CD4-positive, alpha-beta T cell treated with Interleukin-1 beta for 1 hour (primary cell): ENCODE results near the gene SOBP.

Experiments used
- DNase-seq, 2 donors: peaks; one replicate each; pipeline ENCODE4 v3.0.0-alpha.2; 2020 to 2022

SOBP gene

DNA sequence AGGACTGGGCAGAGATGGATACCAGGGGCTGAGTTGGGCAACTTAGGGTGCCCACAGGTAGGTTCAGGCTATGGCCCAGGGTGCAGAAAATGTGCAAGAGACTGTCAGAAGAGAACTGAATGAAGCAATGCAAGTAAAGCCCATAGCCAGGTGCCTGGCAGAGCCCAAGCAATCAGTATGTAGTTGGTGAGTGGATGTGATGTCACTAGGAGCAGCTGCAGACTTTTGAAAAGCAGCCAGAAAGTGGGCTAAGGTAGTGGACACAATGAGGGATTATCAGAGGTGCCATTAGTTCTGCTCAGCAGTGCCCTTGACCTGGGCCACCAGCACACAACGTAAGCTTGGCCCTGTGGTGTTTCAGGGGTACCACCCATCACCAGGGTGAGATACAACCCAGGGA lies 135.3 kb downstream of the SOBP start:
- no peak for DNase-seq

DNA sequence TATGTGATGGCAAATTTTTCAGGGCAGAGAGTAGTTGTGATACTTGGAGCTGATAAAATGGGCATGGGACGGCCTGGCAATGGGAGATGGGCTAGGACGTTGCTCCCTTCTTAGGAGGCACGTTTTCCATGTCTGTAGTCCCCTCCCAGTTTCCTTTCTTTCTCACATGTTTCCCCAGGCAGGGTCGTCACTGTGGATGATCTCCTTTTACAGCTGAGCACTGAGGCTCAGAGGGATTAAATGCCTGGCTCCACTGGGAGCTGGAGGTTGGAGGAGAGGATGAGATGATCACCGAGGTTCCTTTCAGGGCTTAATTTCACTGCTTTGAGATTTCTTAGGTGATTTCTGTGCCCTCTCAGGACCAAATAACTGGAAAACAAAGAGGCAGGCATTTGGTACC lies 136.7 kb downstream of the SOBP start:
- no peak for DNase-seq

DNA sequence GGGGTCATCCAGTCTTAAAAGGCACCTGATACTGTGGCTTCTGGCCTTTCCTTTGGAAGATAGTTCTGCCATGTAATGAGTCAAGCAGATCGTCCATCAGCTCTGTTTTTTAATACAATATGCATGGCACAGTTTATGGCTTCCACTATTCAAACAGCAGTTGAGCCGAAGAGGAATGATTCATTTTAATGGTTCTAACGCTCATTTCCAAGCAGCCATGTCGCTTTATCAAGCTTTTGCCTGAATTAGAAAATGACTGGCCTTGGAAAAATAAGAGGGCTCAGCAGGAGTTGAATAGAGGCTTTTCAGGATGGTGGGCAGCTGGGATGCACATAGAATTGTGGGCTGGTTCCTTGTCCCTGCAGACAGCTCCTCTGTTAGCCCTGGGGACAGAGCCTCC lies 138.1 kb downstream of the SOBP start:
- no peak for DNase-seq

DNA sequence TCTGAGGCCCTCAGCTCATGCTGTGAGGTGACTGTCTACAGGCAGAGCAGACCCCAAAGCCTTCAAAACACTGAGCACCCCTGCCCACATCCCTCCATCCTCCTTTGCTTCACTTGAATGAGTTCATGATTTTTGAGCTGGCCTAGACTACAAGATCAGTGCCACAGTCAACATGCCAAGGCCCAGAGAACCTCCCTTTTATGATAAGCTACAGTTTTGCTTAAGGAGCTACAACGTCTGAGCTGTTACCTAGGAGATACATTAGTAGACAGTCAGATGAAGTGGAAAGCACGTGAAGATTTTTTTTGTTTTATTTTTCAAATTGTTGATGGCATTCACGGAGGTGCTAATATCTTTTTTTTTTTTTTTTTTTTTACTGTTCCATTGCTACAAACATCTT lies 139.0 kb downstream of the SOBP start:
- DNase-seq: no peak

DNA sequence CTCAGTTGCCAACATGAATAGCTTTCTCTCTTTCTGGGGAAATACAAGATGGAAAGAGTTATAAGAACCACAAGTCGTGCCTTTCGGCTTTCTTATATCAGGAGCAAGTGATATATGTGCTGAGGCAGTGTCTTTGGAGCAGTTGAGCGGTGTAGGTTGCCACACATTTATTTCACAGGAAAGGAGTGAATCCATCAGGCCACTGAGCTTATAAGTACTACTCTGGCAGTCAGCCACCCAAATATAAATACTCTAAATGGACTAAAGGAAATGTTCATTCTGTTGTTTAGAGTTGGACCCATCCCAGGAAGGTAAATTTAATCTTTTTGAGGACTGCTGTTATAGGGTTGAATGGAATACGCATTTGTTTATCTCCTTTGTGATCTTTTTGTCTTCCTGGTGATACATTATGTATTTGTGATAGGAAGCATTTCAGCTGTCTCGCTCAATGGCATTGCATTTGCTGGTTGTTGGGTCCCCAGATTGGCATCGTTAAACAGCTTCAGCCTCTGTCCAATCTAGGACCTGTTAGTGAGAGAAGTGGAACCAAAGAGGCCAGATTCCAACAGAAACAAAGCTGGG lies 139.7 kb downstream of the SOBP start:
- DNase-seq: no peak

DNA sequence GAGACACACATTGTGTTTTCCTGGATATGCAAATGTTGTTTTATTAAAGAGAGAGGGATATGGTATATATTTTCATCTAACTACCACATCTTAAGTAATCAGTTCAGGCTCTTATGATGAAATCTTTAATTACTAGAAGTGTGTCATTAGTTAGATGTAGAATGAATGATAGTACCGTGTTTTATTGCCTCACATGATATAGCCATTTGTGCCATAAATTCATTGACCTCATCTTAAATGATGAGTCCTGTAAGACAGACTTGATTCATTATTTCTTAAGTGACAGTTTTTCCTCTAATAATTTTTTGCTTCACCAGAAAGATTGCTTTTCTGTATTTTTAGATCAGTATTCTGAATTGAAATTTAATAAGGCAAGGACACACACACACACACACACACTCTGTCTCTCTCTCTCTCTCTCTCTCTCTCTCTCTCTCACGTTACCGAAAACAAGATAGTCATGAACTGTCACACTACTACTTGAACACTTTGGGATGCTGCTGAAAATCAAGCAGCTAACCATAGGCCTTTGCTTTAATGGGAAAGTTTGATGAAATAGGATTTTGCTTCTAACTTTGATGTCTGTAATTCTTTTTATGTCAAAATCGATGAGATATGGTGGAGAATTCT lies 140.5 kb downstream of the SOBP start:
- no peak for DNase-seq

DNA sequence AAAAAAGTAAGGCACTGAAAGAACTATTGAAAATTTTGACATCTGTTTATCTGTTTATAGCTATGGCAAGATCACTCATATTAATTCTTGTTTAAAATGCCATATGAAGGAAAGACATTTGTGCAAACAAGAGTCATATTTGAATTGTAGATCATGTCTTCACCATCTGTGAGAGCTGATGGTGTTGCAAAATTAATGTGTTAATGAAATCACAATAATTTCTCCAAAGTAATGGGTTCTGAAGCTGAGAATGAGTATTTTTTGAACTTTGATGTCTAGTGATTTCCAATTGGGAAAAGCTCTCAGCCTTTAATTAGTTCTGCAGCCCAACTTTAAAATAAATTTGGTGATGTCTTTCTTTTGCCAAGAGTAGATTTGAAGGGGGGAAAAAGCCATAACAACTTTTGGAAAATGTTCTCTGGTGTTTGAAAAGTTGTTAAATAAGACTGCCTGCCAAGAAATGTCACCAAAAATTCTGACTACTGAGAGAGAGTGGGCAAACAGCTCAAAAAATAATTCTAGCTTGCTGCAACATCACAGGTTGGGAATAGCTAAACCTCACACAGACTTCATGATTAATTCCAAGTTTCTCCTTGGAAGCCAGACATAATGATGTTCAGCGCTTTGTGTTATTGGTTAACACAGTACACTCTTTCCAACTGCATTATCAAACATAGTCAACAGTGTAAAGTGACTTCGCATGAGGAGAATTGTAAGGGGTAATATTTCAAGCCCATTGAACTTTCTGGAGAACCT lies 142.6 kb downstream of the SOBP start:
- DNase-seq: no peak

DNA sequence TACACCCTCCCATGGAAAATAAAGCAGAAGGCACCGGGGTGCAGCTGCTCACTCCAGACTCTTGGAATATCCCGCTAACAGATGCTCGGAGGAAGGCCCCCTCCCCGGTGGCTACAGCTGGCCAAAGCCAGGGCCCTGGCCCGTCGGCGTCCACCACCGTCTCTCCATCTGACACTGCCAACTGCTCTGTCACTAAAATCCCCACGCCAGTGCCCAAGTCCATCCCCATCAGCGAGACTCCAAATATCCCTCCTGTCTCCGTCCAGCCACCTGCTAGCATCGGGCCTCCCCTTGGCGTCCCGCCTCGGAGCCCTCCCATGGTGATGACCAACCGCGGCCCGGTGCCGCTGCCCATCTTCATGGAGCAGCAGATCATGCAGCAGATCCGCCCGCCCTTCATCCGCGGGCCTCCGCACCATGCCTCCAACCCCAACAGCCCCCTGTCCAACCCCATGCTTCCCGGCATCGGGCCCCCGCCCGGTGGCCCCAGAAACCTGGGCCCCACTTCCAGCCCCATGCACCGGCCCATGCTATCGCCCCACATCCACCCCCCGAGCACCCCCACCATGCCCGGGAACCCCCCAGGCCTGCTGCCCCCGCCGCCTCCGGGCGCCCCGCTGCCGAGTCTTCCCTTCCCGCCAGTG lies 143.9 kb downstream of the SOBP start:
- DNase-seq: no peak

DNA sequence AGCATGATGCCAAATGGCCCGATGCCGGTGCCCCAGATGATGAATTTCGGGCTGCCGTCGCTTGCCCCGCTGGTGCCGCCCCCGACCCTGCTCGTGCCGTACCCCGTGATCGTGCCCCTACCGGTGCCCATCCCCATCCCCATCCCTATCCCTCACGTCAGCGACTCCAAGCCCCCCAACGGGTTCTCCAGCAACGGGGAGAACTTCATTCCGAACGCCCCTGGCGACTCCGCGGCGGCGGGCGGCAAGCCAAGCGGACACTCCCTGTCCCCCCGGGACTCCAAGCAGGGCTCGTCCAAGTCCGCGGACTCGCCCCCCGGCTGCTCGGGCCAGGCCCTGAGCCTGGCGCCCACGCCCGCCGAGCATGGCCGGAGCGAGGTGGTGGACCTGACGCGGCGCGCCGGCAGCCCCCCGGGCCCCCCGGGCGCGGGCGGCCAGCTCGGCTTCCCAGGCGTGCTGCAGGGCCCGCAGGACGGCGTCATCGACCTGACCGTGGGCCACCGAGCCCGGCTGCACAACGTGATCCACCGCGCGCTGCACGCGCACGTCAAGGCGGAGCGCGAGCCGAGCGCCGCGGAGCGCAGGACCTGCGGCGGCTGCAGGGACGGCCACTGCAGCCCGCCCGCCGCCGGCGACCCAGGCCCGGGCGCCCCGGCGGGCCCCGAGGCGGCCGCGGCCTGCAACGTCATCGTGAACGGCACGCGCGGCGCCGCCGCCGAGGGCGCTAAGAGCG lies 144.6 kb downstream of the SOBP start:
- no peak for DNase-seq

DNA sequence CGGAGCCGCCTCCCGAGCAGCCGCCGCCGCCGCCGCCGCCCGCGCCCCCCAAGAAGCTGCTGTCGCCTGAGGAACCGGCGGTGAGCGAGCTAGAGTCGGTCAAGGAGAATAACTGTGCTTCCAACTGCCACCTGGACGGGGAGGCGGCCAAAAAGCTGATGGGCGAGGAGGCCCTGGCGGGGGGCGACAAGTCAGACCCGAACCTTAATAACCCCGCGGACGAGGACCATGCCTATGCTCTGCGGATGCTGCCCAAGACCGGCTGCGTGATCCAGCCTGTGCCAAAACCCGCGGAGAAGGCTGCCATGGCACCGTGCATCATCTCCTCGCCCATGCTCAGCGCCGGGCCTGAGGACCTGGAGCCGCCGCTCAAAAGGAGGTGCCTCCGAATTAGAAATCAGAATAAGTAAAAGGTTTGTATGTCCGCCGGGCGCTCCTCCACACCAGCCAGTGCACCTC lies 145.2 kb downstream of the SOBP start:
- no peak for DNase-seq

DNA sequence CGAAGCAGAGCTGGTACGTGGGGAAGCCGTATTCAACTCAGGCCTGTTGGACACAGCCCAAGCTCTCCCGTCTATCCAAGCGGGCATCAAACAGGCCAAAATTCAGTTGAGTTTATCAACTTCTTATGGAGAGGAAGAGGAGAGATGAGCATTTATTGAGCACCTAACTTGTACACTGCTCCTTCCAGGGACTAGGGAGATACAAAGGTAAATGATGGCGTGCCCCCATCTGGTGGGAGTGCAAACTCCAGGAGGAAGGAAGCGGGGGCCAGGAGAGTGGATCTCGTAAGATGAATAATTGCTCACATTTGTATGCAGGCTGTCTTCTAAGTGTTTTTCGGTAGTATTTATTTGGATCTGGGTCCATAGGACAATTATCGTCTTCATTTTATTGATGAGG lies 146.6 kb downstream of the SOBP start:
- DNase-seq: no peak

DNA sequence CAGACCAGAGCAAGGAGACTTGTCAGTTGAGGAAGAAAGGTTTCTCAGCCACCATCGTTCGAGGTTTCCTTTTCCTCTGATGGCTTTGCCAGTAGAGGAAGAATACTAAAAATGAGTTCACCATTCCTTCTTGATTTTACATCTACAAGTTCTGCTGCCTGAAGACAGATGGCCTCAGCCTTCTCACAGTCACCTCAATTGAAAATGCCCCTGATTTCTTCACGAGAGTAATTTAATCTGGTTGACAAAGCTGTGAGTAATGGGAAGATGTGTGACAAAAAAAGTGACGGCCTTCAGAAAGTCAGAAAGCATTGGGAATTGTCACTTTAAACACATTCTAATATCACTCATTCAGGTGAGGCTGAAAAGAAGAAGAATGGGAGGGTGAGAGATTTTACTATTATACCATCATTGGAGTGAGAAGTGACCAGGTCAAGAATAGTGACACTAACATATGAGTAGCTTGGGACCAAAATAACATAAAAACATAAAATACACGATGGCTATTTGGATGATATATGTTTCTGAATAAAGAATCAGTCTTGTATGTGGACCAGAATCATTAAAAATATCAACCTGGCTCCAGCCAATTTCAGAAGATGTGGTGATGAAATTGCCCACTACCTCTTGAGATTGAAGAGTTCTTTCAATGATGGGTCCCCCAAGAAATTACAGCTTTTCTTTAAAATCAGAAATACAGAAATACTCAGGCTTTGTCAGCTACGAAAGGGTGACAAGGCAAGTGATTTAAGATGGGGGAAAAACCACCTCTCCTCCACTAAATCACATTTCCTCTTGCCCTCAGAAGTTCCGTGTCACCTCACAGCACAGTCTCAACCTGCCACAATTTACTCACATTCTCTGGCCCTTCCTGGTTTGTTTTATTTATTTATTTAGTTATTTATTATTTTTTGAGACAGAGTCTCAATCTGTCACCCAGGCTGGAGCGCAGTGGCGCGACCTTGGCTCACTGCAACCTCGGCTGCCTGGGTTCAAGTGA lies 147.7 kb downstream of the SOBP start:
- no peak for DNase-seq

DNA sequence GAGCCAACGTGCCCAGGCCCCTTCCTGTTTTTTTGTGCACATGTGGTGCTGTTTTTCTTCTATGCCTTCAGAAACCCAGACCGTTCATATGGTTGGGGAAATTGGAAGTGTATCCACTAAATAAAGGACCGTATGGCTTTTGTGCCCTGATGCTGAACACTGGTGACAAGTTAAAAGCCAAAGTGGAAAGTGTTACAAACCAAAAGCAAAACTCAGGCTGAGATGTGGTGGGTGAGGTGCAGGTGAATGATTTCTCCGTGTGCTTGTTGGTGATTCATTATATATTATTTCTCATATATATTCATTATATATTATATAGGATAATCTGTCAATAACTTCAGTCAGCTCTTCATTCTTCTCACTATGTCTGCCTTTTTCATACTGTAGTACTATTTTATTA lies 148.6 kb downstream of the SOBP start:
- no peak for DNase-seq

DNA sequence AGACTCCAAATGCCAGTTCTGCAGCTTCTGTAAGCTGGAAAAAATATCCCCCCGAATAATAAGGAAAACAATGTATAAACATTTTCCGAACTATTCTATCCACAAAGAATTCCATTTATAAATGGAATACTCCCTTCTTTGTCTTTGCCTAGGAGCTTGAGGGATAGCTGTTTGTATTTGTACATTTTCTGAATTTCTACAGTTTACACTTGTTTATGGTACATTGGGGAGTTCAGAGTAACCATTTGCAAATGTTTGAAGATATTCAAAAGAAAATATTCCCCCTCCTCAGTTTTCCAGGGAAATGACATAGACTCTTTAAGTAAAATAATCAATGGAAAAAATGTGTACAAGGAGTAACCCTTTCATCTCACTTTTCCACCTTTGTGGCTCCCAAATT lies 149.6 kb downstream of the SOBP start:
- no peak for DNase-seq

DNA sequence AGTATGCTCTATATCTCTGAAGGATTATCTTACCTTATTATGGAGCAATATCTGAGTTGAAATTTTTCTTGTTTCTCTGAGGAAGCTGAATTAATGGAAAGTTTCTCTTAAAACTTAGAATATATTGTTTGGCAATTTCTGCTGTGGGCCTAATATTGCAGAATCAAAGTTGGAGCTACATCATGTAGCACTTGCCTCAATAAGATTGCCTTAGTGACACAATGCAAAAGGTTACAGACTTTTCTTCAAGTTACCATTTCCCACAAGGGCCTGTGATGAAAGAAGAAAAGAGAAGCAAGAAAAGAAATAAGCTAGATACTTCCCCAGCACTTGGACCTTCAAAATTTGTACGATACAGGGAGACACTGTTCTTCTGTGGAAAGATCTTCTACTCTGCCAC lies 151.2 kb downstream of the SOBP start:
- DNase-seq: no peak

DNA sequence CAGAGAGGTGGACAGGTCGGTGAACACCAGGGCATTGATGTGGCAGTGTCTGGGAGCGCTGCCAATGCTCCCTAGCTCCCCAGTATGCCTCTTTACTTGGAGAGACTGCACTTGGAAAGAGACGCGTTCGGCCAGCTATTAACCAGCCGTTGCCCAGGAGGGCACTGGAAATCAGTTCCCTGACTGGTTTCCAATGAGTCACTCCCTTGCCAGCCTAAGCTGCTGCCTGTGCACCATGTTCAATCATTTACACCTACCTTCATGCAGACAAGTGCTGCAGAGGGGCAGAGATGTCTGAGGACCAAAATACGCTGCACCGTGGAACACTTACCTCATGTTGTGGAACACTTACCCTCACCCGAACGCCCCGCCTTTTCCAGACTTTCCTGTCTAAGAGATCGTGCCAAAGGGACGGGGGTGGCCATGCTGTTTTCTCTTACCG lies 151.6 kb downstream of the SOBP start:
- DNase-seq: no peak

DNA sequence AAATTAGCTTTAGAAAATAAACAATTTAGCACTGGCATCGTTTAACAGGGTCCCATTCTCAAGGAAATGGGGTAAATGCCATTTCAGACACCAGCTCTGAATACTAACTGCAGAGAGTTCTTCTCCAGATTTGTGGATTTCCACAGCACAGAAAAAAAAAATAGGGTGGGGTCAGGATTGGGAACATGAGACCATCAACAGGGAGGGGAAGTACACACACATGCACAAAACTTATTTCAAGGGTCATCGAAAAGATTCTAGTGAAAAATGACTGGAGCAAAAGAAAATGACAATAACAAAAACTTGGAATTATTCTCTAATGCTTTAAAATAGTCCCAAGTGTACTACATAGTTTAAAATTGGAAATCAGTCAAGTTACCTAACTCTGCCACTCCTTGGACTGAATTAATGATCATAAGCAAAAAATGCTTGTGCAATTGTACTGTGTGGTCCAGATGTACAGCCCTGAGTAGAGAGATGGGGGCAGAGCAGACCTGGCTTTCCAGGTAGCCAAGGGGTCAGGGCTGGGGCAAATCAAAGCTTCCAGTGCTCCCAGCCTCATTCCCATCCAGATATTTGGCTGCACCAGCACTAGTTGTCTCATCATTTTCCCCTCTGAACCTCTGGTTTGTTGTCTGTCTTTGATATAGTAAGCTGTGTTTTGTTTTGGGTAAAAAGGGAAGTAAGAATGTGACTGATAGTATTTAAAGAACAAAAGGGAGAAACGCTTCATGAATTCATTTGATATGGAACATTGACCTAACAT lies 152.4 kb downstream of the SOBP start:
- DNase-seq: no peak

DNA sequence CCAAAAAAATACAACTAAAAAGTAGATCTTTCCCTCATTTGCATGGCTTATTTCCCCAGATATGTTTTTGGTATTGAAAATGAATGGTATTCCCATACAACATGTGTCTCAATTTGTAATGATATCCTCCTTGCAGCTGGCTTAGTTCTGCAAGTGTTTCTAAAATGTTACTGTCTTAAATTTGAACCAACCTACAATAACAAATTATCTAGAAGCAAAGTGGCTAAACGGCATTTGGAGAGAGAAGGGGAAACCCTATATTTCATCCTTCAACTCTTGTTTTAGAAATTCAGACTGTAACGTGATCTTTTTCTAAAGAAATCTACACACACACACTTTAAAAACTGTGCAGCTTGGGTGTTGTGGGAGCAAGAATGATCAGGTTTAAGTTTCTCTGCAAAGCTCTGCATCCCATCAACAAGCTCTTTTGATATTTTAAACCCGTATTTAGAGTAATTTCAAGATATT lies 153.0 kb downstream of the SOBP start:
- DNase-seq: no peak

DNA sequence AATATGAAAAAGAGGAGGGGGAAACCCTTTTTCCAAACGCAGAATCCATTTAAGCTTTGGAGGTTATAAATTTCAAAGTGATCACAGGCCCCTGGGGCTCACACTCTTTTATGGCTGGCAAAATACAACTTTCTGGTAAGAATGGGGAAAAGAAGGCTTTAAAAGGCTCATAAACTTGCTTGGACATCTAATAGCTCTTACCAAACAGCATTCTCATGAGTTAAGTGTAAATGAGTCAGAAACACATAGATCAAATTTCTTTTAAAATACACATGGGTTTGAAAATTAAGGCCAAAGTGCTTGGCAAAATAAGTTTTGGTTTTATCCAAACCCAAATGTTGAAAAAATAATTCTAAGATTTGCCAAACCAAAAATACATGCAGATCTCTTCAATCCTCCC lies 154.6 kb downstream of the SOBP start:
- DNase-seq: no peak

DNA sequence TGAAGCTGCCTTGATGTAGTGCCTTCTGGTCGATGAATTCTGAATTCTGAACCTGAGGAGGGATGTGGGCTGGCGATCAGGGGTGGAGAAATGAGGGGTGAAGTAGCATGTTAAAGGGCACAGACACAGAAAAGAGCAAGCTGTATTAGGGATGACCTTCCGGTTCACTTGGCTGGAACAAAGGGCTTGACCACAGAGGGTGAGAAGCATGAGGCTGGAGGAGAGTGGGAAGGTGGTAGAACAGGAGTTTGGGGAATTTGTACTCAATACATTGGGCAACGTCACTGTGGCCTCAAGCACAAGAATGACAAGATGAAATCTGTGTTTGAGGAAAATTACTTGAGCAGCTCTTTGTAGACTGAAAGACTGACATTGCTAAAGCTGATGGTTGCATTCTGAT lies 155.8 kb downstream of the SOBP start:
- no peak for DNase-seq

DNA sequence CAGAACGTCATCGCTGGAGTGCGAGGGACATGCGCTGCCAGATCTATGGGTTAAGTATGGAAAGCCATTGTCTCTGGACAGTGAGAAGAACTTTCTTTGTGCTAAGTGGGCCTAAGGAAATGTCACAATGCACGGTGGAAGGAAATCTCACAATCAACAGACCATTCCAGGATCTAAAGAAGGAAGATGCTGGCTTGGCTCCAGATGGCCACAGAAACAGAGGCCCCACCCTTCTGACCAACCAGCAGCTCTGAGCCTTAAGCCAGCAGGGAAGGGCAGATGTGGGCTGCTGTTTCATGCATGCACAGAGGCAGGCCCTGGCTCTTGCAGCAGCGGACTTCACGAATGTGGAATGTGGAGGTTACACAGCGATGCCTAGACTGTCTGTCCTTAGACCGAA lies 156.3 kb downstream of the SOBP start:
- no peak for DNase-seq
